RKO (cell line): Measurements from ENCODE around the gene SLC35B4.
A peak's percentile ranks its signal among the peaks of the same experiment; 100 is the strongest.

Experiments
- DNase-seq: peaks from one replicate; pipeline ENCODE4 v3.0.0-alpha.2; 2016; ENCODE audit warnings: low spot score

The SLC35B4 gene

GRCh38 chr7:134290286-134290685 is 26.4 kb downstream of the SLC35B4 start:
- no peak for DNase-seq

- no peak for DNase-seq
Observed at GRCh38 chr7:134289841-134290240, 26.9 kb downstream of the SLC35B4 start.

- DNase-seq, result no peak
Observed at GRCh38 chr7:134289423-134289822, 27.3 kb downstream of the SLC35B4 start.

GRCh38 chr7:134287916-134288659 is 28.6 kb downstream of the SLC35B4 start:
- no peak for DNase-seq

- no peak for DNase-seq
Observed at GRCh38 chr7:134284952-134285351, 31.8 kb downstream of the SLC35B4 start.

- no peak for DNase-seq
Observed at GRCh38 chr7:134284011-134284410, 32.7 kb downstream of the SLC35B4 start.

GRCh38 chr7:134280508-134280907 is 36.2 kb downstream of the SLC35B4 start:
- no peak for DNase-seq

DNA sequence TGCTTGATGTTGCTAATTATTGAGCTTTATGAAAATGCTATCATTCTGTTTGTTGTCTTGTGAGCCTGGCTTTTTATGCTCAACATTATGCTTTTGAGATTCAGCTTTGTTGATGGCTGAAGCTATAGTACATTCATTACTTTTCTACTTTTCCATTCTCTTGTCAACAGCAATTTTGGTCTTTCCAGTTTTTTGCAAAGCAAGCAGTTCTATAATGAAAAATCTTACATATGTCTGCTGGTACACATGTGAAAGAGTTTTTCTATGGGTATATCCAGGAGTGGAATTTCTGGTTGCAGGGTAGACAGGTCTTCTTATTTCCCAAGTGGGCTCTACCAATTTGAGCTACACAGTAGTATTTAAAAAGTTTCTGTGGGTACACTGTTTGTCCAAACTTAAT is 36.8 kb downstream of the SLC35B4 start:
- DNase-seq, result no peak

- DNase-seq, result no peak
Observed at GRCh38 chr7:134279336-134279735, 37.4 kb downstream of the SLC35B4 start.

- DNase-seq, result no peak
Observed at GRCh38 chr7:134278502-134279153, 38.1 kb downstream of the SLC35B4 start.

DNA sequence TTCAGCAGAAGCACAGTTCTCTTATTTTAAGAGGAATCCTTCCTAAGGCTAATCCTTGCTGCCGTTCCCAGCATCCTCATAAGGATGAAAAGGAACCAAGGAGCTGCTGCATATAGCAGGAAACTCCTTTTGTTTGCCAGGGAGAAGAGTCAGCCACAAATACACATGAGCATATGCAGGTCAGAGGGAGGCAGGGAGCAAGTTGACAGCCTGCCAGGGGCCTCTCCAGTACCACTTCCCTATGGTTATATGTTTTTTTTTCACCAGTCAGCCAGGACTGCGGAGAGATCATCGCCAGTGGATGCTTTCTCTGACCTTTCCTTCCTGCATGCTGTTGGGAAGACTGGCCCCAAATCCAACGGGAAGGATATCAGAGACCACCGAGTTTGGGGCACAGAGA is 39.8 kb downstream of the SLC35B4 start:
- DNase-seq, result no peak

DNA sequence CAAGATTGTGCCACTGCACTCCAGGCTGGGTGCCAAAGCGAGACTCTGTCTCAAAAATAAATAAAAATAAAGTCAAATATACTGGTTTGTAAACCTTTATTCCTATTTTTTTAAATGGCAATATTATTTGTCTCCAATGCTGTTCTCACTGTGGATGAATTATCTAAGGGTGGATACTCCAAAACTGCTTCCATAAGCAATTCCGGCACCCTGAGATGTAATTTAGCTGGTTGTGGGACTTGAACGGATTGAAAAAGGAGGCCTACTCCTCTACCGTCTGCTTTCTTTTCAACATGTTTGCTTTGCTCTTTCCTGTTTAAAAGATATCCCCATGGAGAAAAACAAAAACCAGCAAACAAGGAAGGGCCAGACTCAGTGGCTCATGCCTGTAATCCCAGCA is 54.4 kb downstream of the SLC35B4 start:
- no peak for DNase-seq

- DNase-seq, result no peak
Observed at GRCh38 chr7:134255814-134256213, 60.9 kb downstream of the SLC35B4 start.

DNA sequence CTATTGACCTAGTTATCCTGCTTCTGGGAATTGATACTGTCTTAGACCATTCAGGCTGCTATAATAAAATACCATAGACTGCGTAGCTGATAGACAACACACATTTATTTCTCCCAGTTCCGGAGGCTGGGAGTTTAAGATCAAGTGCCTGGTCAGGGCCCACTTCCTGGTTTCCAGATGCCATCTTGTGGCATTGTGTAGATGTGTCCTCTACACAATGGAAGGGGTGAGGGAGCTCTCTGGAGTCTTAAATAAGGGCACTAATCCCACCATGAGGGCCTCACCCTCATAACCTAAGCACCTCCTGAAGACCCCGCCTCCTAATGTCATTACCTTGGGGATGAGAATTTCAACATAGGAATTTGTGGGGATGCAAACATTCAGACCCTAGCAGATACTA is 62.4 kb downstream of the SLC35B4 start:
- peak; percentile 47 for DNase-seq

DNA sequence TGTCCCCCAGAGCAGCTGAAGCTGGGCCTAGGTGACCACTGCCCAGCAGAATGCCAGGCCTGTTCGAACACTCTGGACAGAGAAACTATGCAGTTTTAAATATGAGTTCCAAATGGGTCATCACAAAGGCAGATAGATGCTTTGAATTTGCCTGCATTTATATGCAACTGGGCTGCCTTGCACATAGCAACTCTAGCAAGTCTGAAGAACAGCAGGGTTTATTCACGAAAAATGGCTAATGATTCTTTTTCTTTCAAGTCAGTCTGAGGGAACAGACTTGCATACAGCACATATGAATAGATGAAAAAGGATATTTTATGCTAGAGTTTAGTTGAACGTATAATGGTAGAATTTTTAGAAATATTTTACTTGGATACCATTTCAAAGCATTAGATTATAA is 68.5 kb downstream of the SLC35B4 start:
- DNase-seq, result no peak

- DNase-seq, result no peak
Observed at GRCh38 chr7:134246761-134247160, 70.0 kb downstream of the SLC35B4 start.

DNA sequence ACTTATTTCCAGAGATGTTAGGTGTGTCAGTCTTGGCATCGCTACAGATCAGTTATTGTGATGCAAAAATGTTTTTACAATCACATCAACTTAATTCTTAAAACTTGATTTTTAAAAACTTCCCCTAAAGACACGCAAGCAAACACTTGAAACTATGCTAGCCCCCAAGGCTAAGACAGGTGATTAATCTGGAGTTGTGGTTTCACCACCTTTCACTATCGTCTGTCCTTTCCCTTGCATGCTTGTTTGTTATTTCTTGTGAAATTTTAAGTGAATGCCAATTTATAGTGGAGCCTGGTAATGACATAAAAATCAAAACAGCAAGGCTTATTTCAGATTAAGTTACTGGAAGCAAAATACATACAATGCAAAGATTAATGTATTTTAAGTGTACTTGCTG is 70.4 kb downstream of the SLC35B4 start:
- DNase-seq, result no peak

DNA sequence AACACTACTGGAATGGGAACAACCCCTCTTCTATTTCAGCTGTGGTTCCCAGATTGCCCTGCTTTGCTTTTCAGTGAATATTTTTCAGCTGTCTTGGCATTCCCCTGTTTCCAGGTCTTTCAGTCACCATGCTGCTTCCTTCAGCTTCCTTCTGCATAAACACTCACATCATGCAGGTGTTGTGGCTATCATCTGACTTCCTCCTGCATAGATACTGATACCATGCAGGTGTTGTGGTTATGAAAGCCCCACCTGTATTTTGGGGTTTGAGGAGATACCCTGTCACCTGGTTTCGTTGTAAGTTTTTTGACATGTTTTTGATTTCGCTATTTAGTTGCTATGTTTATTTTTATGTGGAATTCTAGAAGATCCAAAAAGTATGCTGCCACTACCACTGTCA is 71.5 kb downstream of the SLC35B4 start:
- no peak for DNase-seq
